GM12878 (cell line): ENCODE data around the gene SLC6A17. TPM values are rescaled to one million over a fixed set of nuclear protein-coding genes. Genes with fewer than 3 reads are reported as not detected.

ENCODE experiments used
- ATAC-seq: fragments of 200-7000 bp; cut with Tn5 transposase; 3 replicates; pipeline ENCODE4 v1.9.1; 2020; ENCODE audit warnings: mild to moderate bottlenecking, moderate library complexity
- BruUV-seq: library from RNA; stranded (reverse); fragments of 400-500 nt; replicated peaks from 2 replicates; lab custom pipeline; 2021; lab: Mats Ljungman, UMichigan
- CTCF ChIA-PET: fragments of 300-600 bp; sonication (Branson Sonifier 250); formaldehyde crosslinking; extraction: SDS; loops from one replicate; lab custom pipeline; 2021; ENCODE audit warnings: inconsistent platforms; lab: Yijun Ruan, JAX
- POLR2A ChIA-PET: fragments of 350-600 bp; formaldehyde crosslinking; extraction: SDS; loops from one replicate; lab custom pipeline; 2021; ENCODE audit warnings: inconsistent platforms; lab: Charles Lee
- RAD21 ChIA-PET: fragments of 300-600 bp; sonication (Branson Sonifier 250); formaldehyde crosslinking; loops from one replicate; lab custom pipeline; 2023; ENCODE audit warnings: antibody characterized with exemption; ENCODE audit not compliant: unreplicated experiment; lab: Charles Lee
- SMC1A ChIA-PET: fragments of 300-600 bp; sonication (Branson Sonifier 250); formaldehyde crosslinking; loops from one replicate; lab custom pipeline; 2023; ENCODE audit not compliant: unreplicated experiment, uncharacterized antibody; lab: Charles Lee
- DNase-seq: peaks from one replicate; pipeline ENCODE4 v3.0.0-alpha.2; 2011; ENCODE audit warnings: low read depth, low spot score
- FAIRE-seq: peaks from 3 replicates; lab custom pipeline; 2011; peaks lifted over from hg19 to GRCh38; lab: Jason Lieb, UNC
- H2AFZ ChIP-seq: 2 replicates; pipeline ENCODE4 v1.6.0; 2011; ENCODE audit warnings: low read depth, low read length, control low read depth; ENCODE audit not compliant: control insufficient read depth
- H3K27ac ChIP-seq: 2 replicates; pipeline ENCODE4 v1.5.1; 2011; ENCODE audit warnings: control low read depth; ENCODE audit not compliant: control insufficient read depth, insufficient read depth
- H3K27me3 ChIP-seq, 2 experiments: replicated peaks in 1 of 2; 2 replicates each; pipeline versions ENCODE4 v1.6.0 to v1.6.1; 2011; ENCODE audit warnings: low read length in 1 of 2; ENCODE audit not compliant: control insufficient read depth in 2 of 2, insufficient read depth in 2 of 2
- H3K36me3 ChIP-seq, 2 experiments: 2 replicates each; pipeline ENCODE4 v1.5.1; 2011; ENCODE audit warnings: low read length in 1 of 2; ENCODE audit not compliant: control insufficient read depth in 2 of 2, insufficient read depth in 2 of 2
- H3K4me1 ChIP-seq: 2 replicates; pipeline ENCODE4 v1.6.1; 2011; ENCODE audit warnings: mild to moderate bottlenecking, low read length, moderate library complexity, mixed read lengths; ENCODE audit not compliant: control insufficient read depth, insufficient read depth
- H3K4me2 ChIP-seq: 2 replicates; pipeline ENCODE4 v1.6.0; 2011; ENCODE audit warnings: control low read depth; ENCODE audit not compliant: control insufficient read depth, insufficient read depth
- H3K4me3 ChIP-seq: fragments of 200-600 bp; sonication (generic); 2 replicates; pipeline ENCODE4 v1.5.1; 2016
- H3K79me2 ChIP-seq: 2 replicates; pipeline ENCODE4 v1.6.0; 2011; ENCODE audit warnings: low read length; ENCODE audit not compliant: control insufficient read depth, insufficient read depth
- H3K9ac ChIP-seq: 2 replicates; pipeline ENCODE4 v1.8.0; 2011; ENCODE audit warnings: low read length, control low read depth, mixed read lengths; ENCODE audit not compliant: control insufficient read depth, insufficient read depth
- H3K9me3 ChIP-seq: replicated peaks from 3 replicates; pipeline ENCODE4 v1.5.1; 2011; ENCODE audit warnings: mild to moderate bottlenecking, low read length; ENCODE audit not compliant: control insufficient read depth, insufficient read depth
- H4K20me1 ChIP-seq: 2 replicates; pipeline ENCODE4 v1.6.0; 2011; ENCODE audit not compliant: control insufficient read depth, insufficient read depth
- CREM ChIP-seq: IDR thresholded peaks from 2 replicates; pipeline ENCODE4 v1.6.1; 2014; ENCODE audit warnings: antibody characterized with exemption, low read depth
- EP300 ChIP-seq, 2 experiments: fragments of 150-350 bp in 1 of 2; IDR thresholded peaks; 2 replicates each; pipeline ENCODE4 v1.6.1; 2011 to 2012; ENCODE audit warnings: low read depth in 2 of 2, low read length in 2 of 2, borderline replicate concordance in 1 of 2, improper control_type of control experiment in 1 of 2, inconsistent platforms in 1 of 2; ENCODE audit not compliant: control insufficient read depth in 1 of 2
- IRF3 ChIP-seq: fragments of 450-650 bp; IDR thresholded peaks from 2 replicates; pipeline ENCODE4 v1.6.1; 2014; ENCODE audit warnings: mild to moderate bottlenecking
- MXI1 ChIP-seq: fragments of 150-350 bp; IDR thresholded peaks from 2 replicates; pipeline ENCODE4 v1.6.1; 2011; ENCODE audit warnings: low read depth, mild to moderate bottlenecking, inconsistent platforms, low read length, improper control_type of control experiment
- PBX3 ChIP-seq: IDR thresholded peaks from 2 replicates; pipeline ENCODE4 v1.6.1; 2011; ENCODE audit warnings: mild to moderate bottlenecking, low read depth, low read length, moderate library complexity; ENCODE audit not compliant: insufficient replicate concordance
- WGBS: methylation state at CpG from one replicate; pipeline ENCODE4 v1.1.6; 2016; ENCODE audit warnings: low lambda C conversion rate; ENCODE audit not compliant: insufficient replicate concordance, insufficient coverage; ENCODE audit errors: missing lambda C conversion rate; 5-methylcytosine and 5-hydroxymethylcytosine counted together
- in situ Hi-C: fragments of 300-500 bp; cut with MboI; formaldehyde crosslinking; loops from 9 replicates; pipeline ENCODE4 v1.14.3; 2018; ENCODE audit warnings: mixed read lengths
- intact Hi-C: fragments of 100-400 bp; cut with micrococcal nuclease; formaldehyde crosslinking; loops from one replicate; pipeline ENCODE4 v1.14.2; 2022; ENCODE audit not compliant: unreplicated experiment
- polyA plus RNA-seq, 11 experiments: library from polyadenylated mRNA; depleted of rRNA in 4 of 11; unstranded in 6 of 11; stranded (reverse) in 5 of 11; fragments of >200 nt; fragmentation: Nextera tagmentation in 4 of 11; fragmentation: Illumina TruSeq in 1 of 11; extraction: Ambion mirVana in 4 of 11; extraction: Trizol in 1 of 11; gene quantifications; 1 replicate in 1 of 11; 2 replicates in 10 of 11; pipeline versions ENCODE4 v1.2.1 to v1.2.3, GENCODE V29; 2011 to 2016; ENCODE audit warnings: inconsistent platforms in 2 of 11, missing spikeins in 2 of 11, low read depth in 1 of 11
- total RNA-seq, 4 experiments: library from RNA; depleted of rRNA in 3 of 4; stranded (reverse); fragments of >200 nt in 3 of 4; fragmentation: Illumina TruSeq in 1 of 4; extraction: Trizol in 1 of 4; gene quantifications; 2 replicates each; pipeline versions ENCODE4 v1.2.1 to v1.2.3, GENCODE V29; 2013 to 2021
- TF ChIP-seq, protein P1 (sequence below): fragments of 450-650 bp; IDR thresholded peaks from 2 replicates; pipeline ENCODE4 v1.6.1; 2018; ENCODE audit warnings: borderline replicate concordance, mild to moderate bottlenecking; ENCODE audit not compliant: partially characterized antibody

SLC6A17 gene
- total and polyA plus RNA-seq, 10 of the 15 experiments (the other 5 are each of a cell fraction or from before 2014, with no cell fraction given) = not detected

DNA sequence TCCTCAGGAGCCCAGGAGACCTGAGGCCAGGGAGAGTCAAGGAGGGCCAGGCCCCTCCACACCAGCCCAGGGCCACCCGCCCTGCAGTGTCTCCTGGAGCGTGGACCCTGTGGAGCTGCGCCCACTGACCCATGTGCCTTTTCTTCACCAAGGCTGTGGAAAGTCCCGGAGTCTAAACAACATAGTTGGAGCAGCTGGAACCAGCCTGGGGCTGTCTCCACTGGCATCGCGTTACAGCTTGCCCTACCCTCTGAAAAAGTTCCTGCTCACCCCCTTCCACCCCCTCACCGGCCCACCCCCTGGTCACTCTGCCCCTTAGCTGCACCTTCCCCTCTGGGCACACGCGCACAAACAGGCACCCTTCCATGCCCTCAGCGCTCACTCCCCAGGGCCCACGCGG lies 78.1 kb downstream of the SLC6A17 start (continued):
- TF ChIP-seq PBX3 = no peak

DNA sequence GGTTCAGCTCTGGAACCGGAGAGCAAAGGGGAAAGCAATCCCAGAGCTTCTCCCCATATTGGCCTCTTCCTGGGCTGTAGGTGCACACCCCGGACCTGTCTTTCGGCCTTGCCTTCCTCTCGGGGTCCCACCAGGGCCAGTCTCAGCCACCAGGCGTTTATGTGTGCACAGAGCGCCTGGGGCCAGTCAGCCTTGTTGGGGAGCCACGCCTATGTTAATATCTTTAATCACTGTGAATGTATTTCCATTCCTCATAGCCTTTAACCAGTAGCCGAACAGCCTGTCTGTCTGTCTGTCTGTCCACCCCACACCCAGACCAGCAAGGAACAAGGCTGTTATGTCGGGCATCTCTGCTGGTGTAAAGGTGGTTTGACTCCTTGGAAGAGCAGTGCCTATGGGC lies 78.6 kb downstream of the SLC6A17 start:
- no TSS peak for BruUV-seq
- no peak for DNase-seq
- no peak for TF ChIP-seq MXI1
- no peak for TF ChIP-seq EP300 (IDR thresholded peaks at IDR 0.05; ENCODE audit: borderline replicate concordance in 1 of 2, control insufficient read depth in 1 of 2, low read depth in 2 of 2, low read length in 2 of 2)
- TF ChIP-seq IRF3 = no peak
- TF ChIP-seq, protein P1, sequence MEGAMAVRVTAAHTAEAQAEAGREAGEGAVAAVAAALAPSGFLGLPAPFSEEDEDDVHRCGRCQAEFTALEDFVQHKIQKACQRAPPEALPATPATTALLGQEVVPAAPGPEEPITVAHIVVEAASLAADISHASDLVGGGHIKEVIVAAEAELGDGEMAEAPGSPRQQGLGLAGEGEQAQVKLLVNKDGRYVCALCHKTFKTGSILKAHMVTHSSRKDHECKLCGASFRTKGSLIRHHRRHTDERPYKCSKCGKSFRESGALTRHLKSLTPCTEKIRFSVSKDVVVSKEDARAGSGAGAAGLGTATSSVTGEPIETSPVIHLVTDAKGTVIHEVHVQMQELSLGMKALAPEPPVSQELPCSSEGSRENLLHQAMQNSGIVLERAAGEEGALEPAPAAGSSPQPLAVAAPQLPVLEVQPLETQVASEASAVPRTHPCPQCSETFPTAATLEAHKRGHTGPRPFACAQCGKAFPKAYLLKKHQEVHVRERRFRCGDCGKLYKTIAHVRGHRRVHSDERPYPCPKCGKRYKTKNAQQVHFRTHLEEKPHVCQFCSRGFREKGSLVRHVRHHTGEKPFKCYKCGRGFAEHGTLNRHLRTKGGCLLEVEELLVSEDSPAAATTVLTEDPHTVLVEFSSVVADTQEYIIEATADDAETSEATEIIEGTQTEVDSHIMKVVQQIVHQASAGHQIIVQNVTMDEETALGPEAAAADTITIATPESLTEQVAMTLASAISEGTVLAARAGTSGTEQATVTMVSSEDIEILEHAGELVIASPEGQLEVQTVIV = no peak
- no peak for TF ChIP-seq CREM
- RAD21 ChIA-PET = interaction anchor here (1.2 kb wide), 1 partner anchor 232 kb away, joined by 3 read pairs; no protein-coding TSS in a partner anchor
- Histone ChIP-seq H3K9me3 (no peaks in the 10 kb centered on the region), H3K36me3 (no peaks in the 10 kb centered on the region), H3K4me3 (no peak overlapping the region), H3K27me3 (no peaks in the 10 kb centered on the region), H3K4me1 (no peaks in the 10 kb centered on the region), H3K79me2 (no peaks in the 10 kb centered on the region), H4K20me1 (no peaks in the 10 kb centered on the region), H3K9ac (no peak overlapping the region), H2AFZ (no peak overlapping the region), H3K27ac (no peak overlapping the region), H3K4me2 (no peak overlapping the region)
- no peak for ATAC-seq
- CTCF ChIA-PET = interaction anchor here (1.0 kb wide), 1 partner anchor 84 kb away, joined by 3 read pairs; no protein-coding TSS in a partner anchor
- SMC1A ChIA-PET = interaction anchor here (1.1 kb wide), 1 partner anchor 83 kb away, joined by 3 read pairs; no protein-coding TSS in a partner anchor
- in situ Hi-C loops = no loop called here
- POLR2A ChIA-PET = no interaction called here
- intact Hi-C loops = no loop called here
- no peak for FAIRE-seq
- 26% methylated on average over 9 of the region's 9 CpGs for WGBS
